Activated CD8-positive, alpha-beta memory T cell treated with anti-CD3 and anti-CD28 coated beads, Interleukin-2, amount 50 U/mL, for 4 hours (primary cell): ENCODE data around the gene LEMD3.

Experiments used
- DNase-seq: peaks from one replicate; pipeline ENCODE4 v3.0.0-alpha.2; 2020

The LEMD3 gene

GRCh38 chr12:65170209-65170881 lies 962 bp downstream of the LEMD3 start:
- DNase-seq, result peak; percentile 65

- no peak for DNase-seq
Observed at GRCh38 chr12:65171073-65171472, 1.7 kb downstream of the LEMD3 start.

- DNase-seq, result no peak
Observed at GRCh38 chr12:65171870-65172269, 2.5 kb downstream of the LEMD3 start.

- no peak for DNase-seq
Observed at GRCh38 chr12:65175385-65175784, 6.0 kb downstream of the LEMD3 start.

- DNase-seq, result no peak
Observed at GRCh38 chr12:65182012-65182739, 12.8 kb downstream of the LEMD3 start.

- DNase-seq, result no peak
Observed at GRCh38 chr12:65184176-65184857, 14.9 kb downstream of the LEMD3 start.

GRCh38 chr12:65184858-65185229 lies 15.5 kb downstream of the LEMD3 start:
- no peak for DNase-seq

GRCh38 chr12:65187665-65188064 lies 18.3 kb downstream of the LEMD3 start:
- DNase-seq, result no peak

GRCh38 chr12:65188179-65188701 lies 18.9 kb downstream of the LEMD3 start:
- no peak for DNase-seq

- no peak for DNase-seq
Observed at GRCh38 chr12:65189028-65189718, 19.8 kb downstream of the LEMD3 start.

GRCh38 chr12:65192963-65193516 lies 23.7 kb downstream of the LEMD3 start:
- DNase-seq, result no peak

- no peak for DNase-seq
Observed at GRCh38 chr12:65194949-65195348, 25.6 kb downstream of the LEMD3 start.

- no peak for DNase-seq
Observed at GRCh38 chr12:65195387-65196055, 26.1 kb downstream of the LEMD3 start.

- DNase-seq, result no peak
Observed at GRCh38 chr12:65196762-65197567, 27.6 kb downstream of the LEMD3 start.

- DNase-seq, result no peak
Observed at GRCh38 chr12:65199604-65200003, 30.2 kb downstream of the LEMD3 start.

- no peak for DNase-seq
Observed at GRCh38 chr12:65200007-65200665, 30.8 kb downstream of the LEMD3 start.

- DNase-seq, result no peak
Observed at GRCh38 chr12:65203376-65203775, 34.0 kb downstream of the LEMD3 start.

- DNase-seq, result no peak
Observed at GRCh38 chr12:65204886-65205525, 35.6 kb downstream of the LEMD3 start.

GRCh38 chr12:65205886-65206285 lies 36.5 kb downstream of the LEMD3 start:
- no peak for DNase-seq

- no peak for DNase-seq
Observed at GRCh38 chr12:65208125-65208524, 38.7 kb downstream of the LEMD3 start.
